Stimulated activated naive CD8-positive, alpha-beta T cell treated with anti-CD3 and anti-CD28 coated beads, Interleukin-15, Interleukin-2, amounts not matched to agents 100 ng/mL and 50 ng/mL, for 24 hours (primary cell): Measurements from ENCODE around the gene RNF213.

Experiments used
- H3K27ac Mint-ChIP-seq: one replicate; pipeline ENCODE4 v1.8.0; 2021; ENCODE audit warnings: mild to moderate bottlenecking, mixed read lengths
- H3K27me3 Mint-ChIP-seq: one replicate; pipeline ENCODE4 v1.8.0; 2021; ENCODE audit warnings: mixed read lengths
- H3K36me3 Mint-ChIP-seq: one replicate; pipeline ENCODE4 v1.8.0; 2021; ENCODE audit warnings: low read depth, mixed read lengths
- H3K4me1 Mint-ChIP-seq: one replicate; pipeline ENCODE4 v1.8.0; 2021; ENCODE audit warnings: low read depth, mixed read lengths
- H3K4me3 Mint-ChIP-seq: one replicate; pipeline ENCODE4 v1.8.0; 2021; ENCODE audit warnings: mild to moderate bottlenecking, mixed read lengths
- H3K9me3 Mint-ChIP-seq: one replicate; pipeline ENCODE4 v1.8.0; 2021; ENCODE audit warnings: mixed read lengths

RNF213 gene

DNA sequence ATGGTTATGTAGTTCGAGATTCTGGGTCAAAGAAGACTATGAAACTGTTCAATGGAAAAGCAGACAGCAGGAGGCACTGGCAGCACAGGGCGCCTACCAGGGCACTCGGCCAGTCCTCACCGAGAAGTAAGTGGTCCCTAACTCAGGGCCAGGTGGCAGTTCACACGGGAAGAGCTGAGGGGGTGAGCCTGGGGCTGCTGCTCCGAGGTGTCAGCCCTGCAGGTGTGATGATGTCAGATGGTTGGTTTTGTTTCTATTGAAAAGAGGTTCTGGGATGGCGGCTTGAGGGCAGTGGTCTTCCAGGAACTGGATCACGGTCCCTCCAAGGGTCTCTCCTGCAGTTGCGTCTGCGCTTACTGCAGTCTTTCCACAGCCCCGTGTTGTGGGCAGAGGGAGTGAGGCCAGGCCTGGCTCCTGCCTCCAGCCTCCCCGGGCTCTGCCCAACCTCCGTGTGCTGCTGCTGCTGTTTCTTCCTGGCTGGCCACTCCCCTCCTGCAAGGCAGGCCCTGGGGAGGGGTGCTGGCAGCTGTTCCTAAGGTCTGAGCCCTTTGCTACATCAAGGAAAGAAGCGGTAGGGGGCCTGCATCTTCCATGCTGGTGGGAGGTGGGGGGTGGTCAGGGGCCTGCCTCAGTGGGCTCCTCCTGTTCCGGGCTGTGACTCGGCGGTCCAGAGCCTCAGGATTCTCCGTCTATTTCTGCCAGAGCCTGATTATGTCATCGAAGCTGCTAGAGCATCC is 22.6 kb downstream of the RNF213 start:
- Mint-ChIP-seq H3K4me1 (peaks cover 12% of the 10 kb centered on the region), H3K27ac (no peak overlapping the region), H3K36me3 (peaks cover 25% of the 10 kb centered on the region), H3K27me3 (no peaks in the 10 kb centered on the region), H3K9me3 (no peaks in the 10 kb centered on the region), H3K4me3 (no peak overlapping the region)

DNA sequence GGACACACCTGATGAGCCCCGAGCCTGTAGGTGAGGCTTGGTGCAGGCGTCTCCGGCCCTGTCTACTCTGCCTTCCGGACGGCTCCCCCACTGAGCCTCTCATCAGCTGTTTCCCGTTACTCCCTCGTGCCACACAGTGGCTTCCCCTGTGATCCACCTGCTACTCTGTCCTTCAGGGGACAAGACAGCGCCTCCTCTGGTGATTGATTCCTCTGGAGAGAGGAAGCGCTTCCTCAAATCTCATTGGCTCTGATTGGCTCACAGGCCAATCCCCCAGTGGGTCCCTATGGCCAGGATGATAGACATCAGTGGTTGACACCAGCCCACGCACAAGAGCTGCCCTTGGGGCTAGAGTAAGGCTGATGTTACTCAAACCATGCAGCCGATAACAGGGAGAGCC is 24.0 kb downstream of the RNF213 start:
- H3K27me3 Mint-ChIP-seq = no peaks in the 10 kb centered on the region
- H3K4me3 Mint-ChIP-seq = no peak overlapping the region
- no peaks in the 10 kb centered on the region for H3K9me3 Mint-ChIP-seq
- H3K4me1 Mint-ChIP-seq = peaks cover 12% of the 10 kb centered on the region
- H3K27ac Mint-ChIP-seq = peak overlapping the region; percentile 26
- peaks cover 26% of the 10 kb centered on the region for H3K36me3 Mint-ChIP-seq

DNA sequence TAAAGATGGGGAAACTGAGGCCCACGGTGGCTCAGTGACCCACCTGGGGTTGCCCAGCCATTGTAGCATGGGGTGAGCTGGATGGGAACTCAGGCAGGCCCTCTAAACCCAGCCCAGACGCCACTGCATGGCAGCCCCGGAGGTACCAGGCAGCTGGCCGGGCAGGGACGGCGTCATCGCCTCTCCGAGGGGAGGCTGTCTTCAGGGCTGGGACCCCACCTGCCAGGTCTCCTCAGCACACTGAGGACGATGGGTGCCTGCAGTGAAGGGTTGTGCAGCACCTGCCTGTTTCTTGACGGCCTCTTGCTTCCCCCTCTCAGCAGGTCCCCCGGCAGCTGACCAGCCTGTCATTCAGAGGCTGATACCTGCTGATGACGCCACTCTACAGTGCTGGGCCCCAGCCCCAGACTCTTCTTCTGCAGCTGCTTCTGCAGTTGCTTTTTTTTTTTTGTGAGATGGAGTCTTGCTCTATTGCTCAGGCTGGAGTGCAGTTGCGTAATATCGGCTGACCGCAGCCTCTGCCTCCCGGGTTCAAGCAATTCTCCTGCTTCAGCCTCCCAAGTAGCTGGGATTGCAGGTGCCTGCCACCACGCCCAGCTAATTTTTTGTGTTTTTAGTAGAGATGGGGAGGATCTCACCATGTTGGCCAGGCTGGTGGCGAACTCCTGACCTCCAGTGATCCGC is 24.7 kb downstream of the RNF213 start:
- no peak overlapping the region for H3K27ac Mint-ChIP-seq
- no peaks in the 10 kb centered on the region for H3K27me3 Mint-ChIP-seq
- no peak overlapping the region for H3K4me3 Mint-ChIP-seq
- peaks cover 9% of the 10 kb centered on the region for H3K4me1 Mint-ChIP-seq
- H3K9me3 Mint-ChIP-seq = no peaks in the 10 kb centered on the region
- H3K36me3 Mint-ChIP-seq = peaks cover 27% of the 10 kb centered on the region

DNA sequence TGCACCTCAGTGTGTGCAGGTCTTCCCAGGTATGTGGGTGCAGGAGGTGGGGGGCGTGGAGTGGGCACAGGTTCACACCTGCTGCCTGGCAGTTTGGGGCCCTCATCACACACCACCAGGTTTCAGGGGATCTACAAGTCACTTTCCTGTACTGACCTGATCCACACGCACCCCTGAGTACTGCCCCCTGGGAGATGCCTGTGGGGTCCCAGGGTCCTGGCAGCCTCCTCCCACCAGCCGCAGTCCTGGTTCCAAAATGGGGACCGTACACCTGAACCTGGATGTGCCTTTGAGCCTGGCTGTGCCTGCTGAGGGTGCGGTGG is 25.9 kb downstream of the RNF213 start:
- H3K4me1 Mint-ChIP-seq = peaks cover 9% of the 10 kb centered on the region
- no peaks in the 10 kb centered on the region for H3K9me3 Mint-ChIP-seq
- no peak overlapping the region for H3K27ac Mint-ChIP-seq
- H3K27me3 Mint-ChIP-seq = no peaks in the 10 kb centered on the region
- H3K4me3 Mint-ChIP-seq = no peak overlapping the region
- H3K36me3 Mint-ChIP-seq = peaks cover 29% of the 10 kb centered on the region

DNA sequence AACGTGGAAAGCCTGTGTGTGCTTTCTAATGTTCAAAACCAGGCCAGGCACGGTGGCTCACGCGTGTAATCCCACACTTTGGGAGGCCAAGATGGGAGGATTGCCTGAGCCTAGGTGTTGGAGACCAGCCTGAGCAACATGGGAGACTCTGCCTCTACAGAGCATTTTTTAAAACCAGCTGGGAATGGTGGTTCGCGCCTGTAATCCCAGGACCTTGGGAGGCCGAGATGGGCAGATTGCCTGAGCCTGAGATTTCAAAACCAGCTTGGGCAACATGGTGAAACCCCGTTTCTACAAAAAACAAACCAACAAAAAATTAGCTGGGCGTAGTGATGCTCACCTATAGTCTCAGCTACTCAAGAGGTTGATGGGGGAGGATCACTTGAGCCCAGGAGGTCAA is 26.4 kb downstream of the RNF213 start:
- Mint-ChIP-seq H3K9me3 (no peaks in the 10 kb centered on the region), H3K27ac (no peak overlapping the region), H3K4me1 (peaks cover 9% of the 10 kb centered on the region), H3K4me3 (no peak overlapping the region), H3K27me3 (no peaks in the 10 kb centered on the region), H3K36me3 (peaks cover 34% of the 10 kb centered on the region)

DNA sequence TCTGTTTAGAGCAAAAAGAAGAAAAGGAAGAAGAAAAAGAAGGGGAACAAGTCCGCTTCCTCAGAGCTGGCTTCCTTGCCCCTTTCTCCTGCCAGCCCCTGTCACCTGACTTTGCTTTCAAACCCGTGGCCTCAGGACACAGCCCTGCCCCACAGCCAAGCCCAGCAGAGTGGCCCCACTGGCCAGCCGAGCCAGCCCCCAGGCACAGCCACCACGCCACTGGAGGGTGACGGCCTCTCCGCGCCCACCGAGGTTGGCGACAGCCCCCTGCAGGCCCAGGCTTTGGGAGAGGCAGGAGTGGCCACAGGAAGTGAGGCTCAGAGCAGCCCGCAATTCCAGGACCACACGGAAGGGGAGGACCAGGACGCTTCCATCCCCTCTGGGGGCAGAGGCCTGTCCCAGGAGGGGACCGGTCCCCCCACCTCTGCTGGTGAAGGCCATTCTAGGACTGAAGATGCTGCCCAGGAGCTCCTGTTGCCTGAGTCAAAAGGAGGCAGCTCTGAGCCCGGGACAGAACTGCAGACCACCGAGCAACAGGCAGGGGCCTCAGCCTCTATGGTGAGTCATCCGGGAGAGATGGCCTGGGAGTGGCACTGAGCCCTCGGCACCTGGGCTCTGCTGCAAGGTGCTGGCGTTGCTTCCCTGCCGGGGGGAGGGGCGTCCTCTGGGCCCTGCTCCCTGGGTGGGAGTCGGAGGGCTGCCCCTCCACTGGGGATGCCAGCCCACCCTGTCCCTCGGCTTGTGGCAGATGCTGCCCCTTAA is 27.3 kb downstream of the RNF213 start:
- H3K4me1 Mint-ChIP-seq = peaks cover 9% of the 10 kb centered on the region
- H3K9me3 Mint-ChIP-seq = no peaks in the 10 kb centered on the region
- no peak overlapping the region for H3K27ac Mint-ChIP-seq
- H3K27me3 Mint-ChIP-seq = no peaks in the 10 kb centered on the region
- H3K4me3 Mint-ChIP-seq = no peak overlapping the region
- H3K36me3 Mint-ChIP-seq = peaks cover 41% of the 10 kb centered on the region

DNA sequence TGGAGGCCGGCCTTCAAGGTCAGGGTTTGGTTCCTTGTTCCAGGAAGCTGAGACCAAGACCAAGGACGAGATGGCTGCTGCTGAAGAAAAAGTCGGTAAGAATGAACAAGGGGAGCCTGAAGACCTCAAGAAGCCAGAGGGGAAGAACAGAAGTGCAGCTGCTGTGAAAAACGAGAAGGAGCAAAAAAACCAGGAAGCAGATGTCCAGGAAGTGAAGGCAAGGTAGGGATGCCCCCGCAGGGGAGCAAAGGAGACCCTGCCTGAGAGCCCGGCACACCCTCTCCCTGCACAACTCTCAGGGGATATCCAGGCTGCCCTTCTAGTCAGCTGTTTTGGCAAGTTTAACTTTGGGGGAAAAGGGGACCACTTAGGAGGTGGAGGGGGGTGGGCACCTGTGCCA is 29.0 kb downstream of the RNF213 start:
- Mint-ChIP-seq H3K9me3 (no peaks in the 10 kb centered on the region), H3K4me1 (peaks cover 11% of the 10 kb centered on the region), H3K27ac (peak overlapping the region; percentile 68), H3K36me3 (peaks cover 48% of the 10 kb centered on the region), H3K27me3 (no peaks in the 10 kb centered on the region), H3K4me3 (no peak overlapping the region)

DNA sequence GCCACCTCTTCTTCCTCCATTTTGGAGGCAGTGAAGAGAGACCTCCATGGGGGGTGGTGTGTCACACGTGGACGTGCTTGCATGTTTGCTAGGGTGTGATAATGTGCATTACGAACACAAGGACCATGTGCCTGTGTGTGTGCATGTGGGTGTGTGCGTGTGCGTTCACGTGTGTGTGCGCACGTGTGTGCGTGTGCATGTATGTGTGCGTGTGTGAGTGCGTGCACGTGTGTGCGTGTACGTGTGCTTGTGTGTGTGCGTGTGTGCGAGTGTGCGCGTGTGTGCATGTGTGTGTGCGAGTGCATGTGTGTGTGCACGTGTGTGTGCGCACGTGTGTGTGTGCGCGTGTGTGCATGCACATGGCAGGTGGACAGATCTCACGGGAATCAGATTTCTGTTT is 29.5 kb downstream of the RNF213 start:
- Mint-ChIP-seq H3K27me3 (no peaks in the 10 kb centered on the region), H3K27ac (no peak overlapping the region), H3K36me3 (peaks cover 48% of the 10 kb centered on the region), H3K4me1 (peaks cover 10% of the 10 kb centered on the region), H3K9me3 (no peaks in the 10 kb centered on the region), H3K4me3 (no peak overlapping the region)

DNA sequence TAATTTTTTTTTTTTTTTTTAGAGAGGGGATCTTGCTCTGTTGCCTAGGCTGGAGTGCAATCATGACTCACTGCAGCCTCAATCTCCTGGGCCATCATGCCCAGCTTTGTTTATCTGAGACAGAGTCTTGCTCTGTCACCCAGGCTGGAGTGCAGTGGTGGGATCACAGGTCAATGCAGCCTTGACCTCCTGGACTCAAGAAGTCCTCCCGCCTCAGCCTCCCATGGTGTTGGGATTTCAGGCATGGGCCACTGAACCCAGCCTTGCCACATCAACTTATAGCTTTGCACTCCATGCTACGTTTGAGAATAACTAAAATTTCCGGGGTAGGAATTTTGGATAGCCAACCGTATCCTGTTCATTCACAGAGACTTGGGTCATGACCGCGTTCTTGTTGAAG is 30.6 kb downstream of the RNF213 start:
- Mint-ChIP-seq H3K36me3 (peaks cover 58% of the 10 kb centered on the region), H3K27ac (no peak overlapping the region), H3K9me3 (no peaks in the 10 kb centered on the region), H3K4me3 (no peak overlapping the region), H3K4me1 (peaks cover 13% of the 10 kb centered on the region), H3K27me3 (no peaks in the 10 kb centered on the region)

DNA sequence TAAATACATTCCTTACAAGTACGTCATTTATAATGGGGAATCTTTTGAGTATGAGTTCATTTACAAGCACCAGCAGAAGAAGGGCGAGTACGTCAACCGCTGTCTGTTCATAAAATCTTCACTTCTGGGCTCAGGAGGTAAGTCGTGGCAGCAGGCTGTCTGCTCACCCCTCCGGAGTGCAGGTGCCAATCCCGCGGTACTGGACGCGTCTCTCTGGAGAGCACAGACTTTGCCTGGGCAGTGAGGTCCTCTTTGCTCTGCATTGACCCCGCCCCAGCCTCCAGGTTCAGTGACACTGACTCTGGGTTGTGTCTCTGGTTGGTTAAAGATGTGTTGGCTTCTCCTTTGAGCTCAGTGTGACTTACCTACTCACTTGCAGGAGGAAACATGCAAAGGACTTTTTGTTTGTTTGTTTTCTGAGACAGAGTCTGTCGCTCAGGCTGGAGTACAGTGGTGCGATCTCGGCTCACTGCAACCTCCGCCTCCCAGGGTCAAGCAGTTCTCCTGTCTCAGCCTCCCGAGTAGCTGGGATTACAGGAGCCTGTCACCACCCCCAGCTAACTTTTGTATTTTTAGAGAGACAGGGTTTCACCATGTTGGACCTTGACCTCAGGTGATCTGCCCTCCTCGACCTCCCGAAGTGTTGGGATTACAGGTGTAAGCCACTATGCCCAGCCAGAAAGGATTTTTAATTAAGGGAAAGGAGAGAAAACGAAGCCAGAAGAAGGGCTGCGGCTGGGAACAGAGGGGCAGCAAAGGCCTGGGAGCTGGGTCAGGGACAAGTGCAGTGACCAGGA is 31.2 kb downstream of the RNF213 start:
- no peak overlapping the region for H3K27ac Mint-ChIP-seq
- H3K36me3 Mint-ChIP-seq = peaks cover 64% of the 10 kb centered on the region
- H3K9me3 Mint-ChIP-seq = no peaks in the 10 kb centered on the region

DNA sequence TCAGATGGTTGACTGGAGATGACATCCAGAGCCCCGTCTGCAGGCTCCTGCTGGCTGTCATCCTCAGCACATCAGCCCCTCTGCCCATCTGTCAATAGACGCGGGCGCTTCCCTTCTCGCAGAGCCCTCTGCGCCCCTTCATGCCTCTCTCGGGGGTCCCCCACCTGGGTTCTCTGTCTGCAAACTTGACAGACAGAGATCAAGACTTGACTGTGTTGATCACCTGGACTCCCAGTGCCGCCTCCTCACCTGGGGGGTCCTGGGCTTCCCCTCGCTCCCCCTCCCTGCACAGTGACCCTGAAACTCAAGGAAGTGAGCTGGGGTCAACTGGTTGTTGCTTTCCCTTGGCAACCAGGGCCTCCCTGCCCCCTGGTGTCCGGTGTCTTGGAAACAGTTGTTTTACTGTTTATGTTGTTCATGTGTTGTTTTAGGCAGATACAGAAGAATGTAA is 31.9 kb downstream of the RNF213 start:
- no peaks in the 10 kb centered on the region for H3K9me3 Mint-ChIP-seq
- peaks cover 61% of the 10 kb centered on the region for H3K36me3 Mint-ChIP-seq
- H3K27ac Mint-ChIP-seq = peak overlapping the region; percentile 65
- H3K27me3 Mint-ChIP-seq = no peaks in the 10 kb centered on the region
- peaks cover 9% of the 10 kb centered on the region for H3K4me1 Mint-ChIP-seq
- no peak overlapping the region for H3K4me3 Mint-ChIP-seq

More for the DNA sequence above, 31.2 kb downstream of the RNF213 start:
- no peaks in the 10 kb centered on the region for H3K27me3 Mint-ChIP-seq
- peaks cover 13% of the 10 kb centered on the region for H3K4me1 Mint-ChIP-seq
- no peak overlapping the region for H3K4me3 Mint-ChIP-seq

DNA sequence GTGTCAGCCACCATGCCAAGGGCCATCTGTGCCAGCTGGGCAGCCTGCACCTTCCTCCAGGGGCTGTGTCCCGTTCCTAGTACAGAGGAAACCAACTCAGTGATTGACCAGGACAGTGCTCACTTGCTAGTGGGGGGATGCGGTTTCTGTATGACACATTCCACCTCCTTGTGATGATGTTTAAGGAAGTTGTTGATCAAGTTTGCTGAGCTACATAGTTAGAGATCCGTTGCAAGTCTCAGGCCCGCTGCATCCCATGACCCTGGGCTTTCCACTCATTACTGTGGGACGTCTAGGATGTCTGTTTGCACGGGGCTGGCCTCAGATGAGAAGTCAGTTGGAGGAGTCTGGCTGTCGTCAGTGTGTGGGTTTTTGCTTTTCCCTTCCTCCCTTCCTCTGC is 33.6 kb downstream of the RNF213 start:
- Mint-ChIP-seq H3K9me3 (no peaks in the 10 kb centered on the region), H3K27ac (peak overlapping the region; percentile 4), H3K27me3 (no peaks in the 10 kb centered on the region), H3K4me3 (no peak overlapping the region), H3K36me3 (peaks cover 75% of the 10 kb centered on the region), H3K4me1 (peaks cover 8% of the 10 kb centered on the region)

DNA sequence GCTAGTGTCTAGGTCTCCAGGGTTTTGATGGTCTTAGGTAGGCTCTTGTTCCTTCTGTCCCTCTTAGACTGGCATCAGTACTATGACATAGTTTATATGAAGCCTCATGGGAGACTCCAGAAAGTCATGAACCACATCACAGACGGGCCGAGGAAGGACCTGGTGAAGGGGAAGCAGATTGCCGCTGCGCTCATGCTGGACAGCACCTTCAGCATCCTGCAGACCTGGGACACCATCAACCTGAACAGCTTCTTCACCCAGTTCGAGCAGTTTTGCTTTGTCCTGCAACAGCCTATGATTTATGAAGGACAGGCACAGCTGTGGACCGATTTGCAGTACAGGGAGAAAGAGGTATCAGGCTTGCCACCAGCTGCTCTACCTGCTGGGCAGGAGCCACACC is 34.0 kb downstream of the RNF213 start:
- no peak overlapping the region for H3K27ac Mint-ChIP-seq
- H3K4me3 Mint-ChIP-seq = no peak overlapping the region
- peaks cover 8% of the 10 kb centered on the region for H3K4me1 Mint-ChIP-seq
- no peaks in the 10 kb centered on the region for H3K9me3 Mint-ChIP-seq
- H3K27me3 Mint-ChIP-seq = no peaks in the 10 kb centered on the region
- peaks cover 75% of the 10 kb centered on the region for H3K36me3 Mint-ChIP-seq

DNA sequence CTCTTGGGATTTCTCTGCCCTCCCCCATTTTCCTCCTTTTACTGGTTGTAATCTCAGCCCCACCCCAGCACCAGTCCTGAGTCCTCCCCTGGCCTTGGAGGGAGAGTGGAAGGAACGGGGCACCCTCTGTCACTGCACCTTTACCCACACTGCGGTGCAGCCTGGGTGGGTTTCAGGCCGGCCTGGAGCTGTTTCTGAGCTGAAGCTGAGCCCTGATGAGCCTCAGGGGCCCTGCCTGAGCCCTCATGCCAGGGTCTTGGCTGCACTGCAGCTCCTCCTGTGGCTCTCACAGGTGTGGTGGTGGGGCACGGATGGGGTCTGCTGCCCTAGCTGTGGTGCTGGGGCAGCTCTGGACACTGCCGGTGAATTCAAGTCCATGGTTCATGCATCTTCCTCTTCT is 34.5 kb downstream of the RNF213 start:
- Mint-ChIP-seq H3K27ac (peak overlapping the region; percentile 8), H3K9me3 (no peaks in the 10 kb centered on the region), H3K4me3 (no peak overlapping the region), H3K36me3 (peaks cover 75% of the 10 kb centered on the region), H3K27me3 (no peaks in the 10 kb centered on the region), H3K4me1 (peaks cover 8% of the 10 kb centered on the region)

DNA sequence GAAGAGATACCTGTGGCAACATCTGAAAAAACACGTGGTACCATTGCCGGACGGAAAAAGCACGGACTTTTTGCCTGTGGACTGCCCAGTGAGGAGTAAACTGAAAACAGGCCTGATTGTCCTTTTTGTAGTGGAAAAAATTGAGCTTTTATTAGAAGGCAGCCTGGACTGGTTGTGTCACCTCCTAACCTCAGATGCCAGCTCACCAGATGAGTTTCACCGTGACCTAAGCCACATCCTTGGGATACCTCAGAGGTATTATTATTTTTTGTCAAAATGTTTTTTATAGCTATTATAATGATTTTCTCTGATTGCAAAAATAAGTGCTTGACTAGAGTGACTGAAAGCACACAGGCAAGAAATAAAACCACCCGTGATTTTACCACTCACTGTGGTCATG is 34.9 kb downstream of the RNF213 start:
- peak overlapping the region; percentile 58 for H3K27ac Mint-ChIP-seq
- no peak overlapping the region for H3K4me3 Mint-ChIP-seq
- H3K9me3 Mint-ChIP-seq = no peaks in the 10 kb centered on the region
- no peaks in the 10 kb centered on the region for H3K27me3 Mint-ChIP-seq
- H3K4me1 Mint-ChIP-seq = peaks cover 8% of the 10 kb centered on the region
- H3K36me3 Mint-ChIP-seq = peaks cover 75% of the 10 kb centered on the region
